Measurements from ENCODE around the gene PSMB10. TPM values are rescaled to one million over a fixed set of nuclear protein-coding genes. Genes with fewer than 3 reads are reported as not detected.
"Not testable (repeated sequence)": the region's sequence is repeated elsewhere in the genome, so short reads cannot be mapped to it uniquely, and the experiment has no call there.

PSMB10 gene
- total RNA-seq, 1 donor from 2014 or later, result 82.7 TPM

GRCh38 chr16:67977005-67977404, 40.4 kb upstream of the PSMB10 start:
- Histone ChIP-seq H3K27me3 (ENCODE audit: low read depth) (peaks cover 6% of the 10 kb centered on the region), H3K27ac (no peak overlapping the region), H3K4me3 (no peak overlapping the region), H3K36me3 (no peaks in the 10 kb centered on the region), H3K4me1 (no peaks in the 10 kb centered on the region), H3K9me3 (no peaks in the 10 kb centered on the region)
- TF ChIP-seq CTCF (IDR thresholded peaks at IDR 0.05), result no peak
- ATAC-seq (peak in 1 of 2 donors; percentile 6), DNase-seq (no peak)
- intact Hi-C loops (cut with DNase I), result no loop called here

GRCh38 chr16:67976205-67976604, 39.6 kb upstream of the PSMB10 start:
- Histone ChIP-seq H3K4me1 (no peaks in the 10 kb centered on the region), H3K36me3 (no peaks in the 10 kb centered on the region), H3K27me3 (ENCODE audit: low read depth) (peaks cover 6% of the 10 kb centered on the region), H3K4me3 (no peak overlapping the region), H3K9me3 (no peaks in the 10 kb centered on the region), H3K27ac (no peak overlapping the region)
- intact Hi-C loops (cut with DNase I), result no loop called here
- ATAC-seq, result no peak
- no peak for TF ChIP-seq CTCF (IDR thresholded peaks at IDR 0.05)
- no peak for DNase-seq

GRCh38 chr16:67975321-67976105, 38.9 kb upstream of the PSMB10 start:
- H3K9me3 ChIP-seq, result no peaks in the 10 kb centered on the region
- H3K27ac ChIP-seq, result no peak overlapping the region
- no peak for TF ChIP-seq CTCF (IDR thresholded peaks at IDR 0.05)
- H3K4me3 ChIP-seq, result no peak overlapping the region
- no peaks in the 10 kb centered on the region for H3K4me1 ChIP-seq
- intact Hi-C loops (cut with DNase I), result no loop called here
- ATAC-seq (no peak), DNase-seq (no peak)
- H3K27me3 ChIP-seq (ENCODE audit: low read depth), result peaks cover 6% of the 10 kb centered on the region
- H3K36me3 ChIP-seq, result no peaks in the 10 kb centered on the region

GRCh38 chr16:67972285-67972684, 35.6 kb upstream of the PSMB10 start:
- ATAC-seq, result not testable (repeated sequence)

GRCh38 chr16:67971111-67971510, 34.5 kb upstream of the PSMB10 start:
- Histone ChIP-seq H3K36me3 (no peaks in the 10 kb centered on the region), H3K27ac (no peak overlapping the region), H3K4me1 (peaks cover 26% of the 10 kb centered on the region), H3K4me3 (no peak overlapping the region), H3K27me3 (ENCODE audit: low read depth) (no peaks in the 10 kb centered on the region), H3K9me3 (no peaks in the 10 kb centered on the region)
- DNase-seq (no peak), ATAC-seq (no peak)
- intact Hi-C loops (cut with DNase I), result no loop called here
- TF ChIP-seq CTCF (IDR thresholded peaks at IDR 0.05), result no peak

More at GRCh38 chr16:67972285-67972684, 35.6 kb upstream of the PSMB10 start:
- H3K27ac ChIP-seq; DNase-seq; H3K27me3 ChIP-seq (ENCODE audit: low read depth); H3K9me3 ChIP-seq; H3K36me3 ChIP-seq; H3K4me3 ChIP-seq; intact Hi-C loops (cut with DNase I): not testable (repeated sequence)
- H3K4me1 ChIP-seq, result peaks cover 14% of the 10 kb centered on the region

- no peaks in the 10 kb centered on the region for H3K27me3 ChIP-seq (ENCODE audit: low read depth)
- H3K4me1 ChIP-seq, result peaks cover 39% of the 10 kb centered on the region
- H3K9me3 ChIP-seq, result no peaks in the 10 kb centered on the region
- no peak for DNase-seq
- intact Hi-C loops (cut with DNase I), result no loop called here
- ATAC-seq, result peak in 1 of 2 donors; percentile 22
- peak overlapping the region; percentile 99 for H3K27ac ChIP-seq
- H3K36me3 ChIP-seq, result no peaks in the 10 kb centered on the region
- peak overlapping the region; percentile 94 for H3K4me3 ChIP-seq
- no peak for TF ChIP-seq CTCF (IDR thresholded peaks at IDR 0.05)
Observed at GRCh38 chr16:67969254-67970039, 32.8 kb upstream of the PSMB10 start.
